Measurements from ENCODE around the gene FANCD2. TPM values are rescaled to one million over a fixed set of nuclear protein-coding genes. Genes with fewer than 3 reads are reported as not detected.
"Not testable (repeated sequence)": the region's sequence is repeated elsewhere in the genome, so short reads cannot be mapped to it uniquely, and the experiment has no call there.

FANCD2 gene
- polyA plus RNA-seq, 2 of the 4 experiments (the other 2 are of a cell fraction): 25.1 to 44.3 TPM

GRCh38 chr3:10018806-10019205, 7.4 kb upstream of the FANCD2 start:
- peak; percentile 82 for FAIRE-seq
- CTCF ChIA-PET: interaction anchor here (0.6 to 1.7 kb wide), 5 partner anchors 70 to 268 kb away, joined by 3 to 7 read pairs (median 3); no protein-coding TSS in a partner anchor
- WGBS (ENCODE audit: missing lambda C conversion rate): 93% methylated on average over 2 of the region's 2 CpGs
- ATAC-seq; H3K9me3 ChIP-seq; DNase-seq (ENCODE audit: low read depth in 1 of 2, low spot score in 1 of 2); H3K27ac ChIP-seq; POLR2A ChIA-PET; H3K4me3 ChIP-seq; H3K4me2 ChIP-seq: not testable (repeated sequence)
- peaks cover 18% of the 10 kb centered on the region for H3K4me1 ChIP-seq

- peaks cover 23% of the 10 kb centered on the region for H3K4me1 ChIP-seq
- DNase-seq (ENCODE audit: low read depth in 1 of 2, low spot score in 1 of 2): no peak
These were observed 6.9 kb upstream of the FANCD2 start for GRCh38 chr3:10019326-10019725.

More at GRCh38 chr3:10019326-10019725, 6.9 kb upstream of the FANCD2 start:
- Histone ChIP-seq H3K4me2 (no peak overlapping the region), H3K9me3 (no peaks in the 10 kb centered on the region), H3K27ac (no peak overlapping the region), H3K4me3 (no peak overlapping the region)
- ChIA-PET POLR2A (no interaction called here), CTCF (interaction anchor here (1.3 kb wide), 1 partner anchor 268 kb away, joined by 3 read pairs; no protein-coding TSS in a partner anchor)
- TF ChIP-seq E2F6 (IDR thresholded peaks at IDR 0.05; ENCODE audit: borderline replicate concordance, low read depth) (no peak), CTCF (IDR thresholded peaks at IDR 0.05) (no peak), NPAS2 (CRISPR knock-in tag; IDR thresholded peaks at IDR 0.05; ENCODE audit: borderline replicate concordance) (no peak), EHMT2 (IDR thresholded peaks at IDR 0.05; ENCODE audit: low read depth) (no peak), KDM1A (IDR thresholded peaks at IDR 0.05; ENCODE audit: low read depth) (no peak), HOXB13 (CRISPR knock-in tag; IDR thresholded peaks at IDR 0.05; ENCODE audit: low read depth) (no peak), REST (IDR thresholded peaks at IDR 0.05) (no peak), PBX3 (IDR thresholded peaks at IDR 0.05) (no peak), CBX8 (IDR thresholded peaks at IDR 0.05) (no peak), CHD2 (IDR thresholded peaks at IDR 0.05; ENCODE audit: low read length, partially characterized antibody) (no peak), BCL3 (IDR thresholded peaks at IDR 0.05) (no peak), TP53 (CRISPR knock-in tag; IDR thresholded peaks at IDR 0.05) (no peak)
- WGBS (ENCODE audit: missing lambda C conversion rate): 88% methylated on average over 5 of the region's 5 CpGs
- ATAC-seq (no peak), FAIRE-seq (no peak)
